Ascending aorta (tissue), 2 donors: Measurements from ENCODE around the gene RLBP1. TPM values are rescaled to one million over a fixed set of nuclear protein-coding genes. Genes with fewer than 3 reads are reported as not detected.
"Not testable (repeated sequence)": the region's sequence is repeated elsewhere in the genome, so short reads cannot be mapped to it uniquely, and the experiment has no call there.

Experiments
- DNase-seq, 2 donors: peaks; one replicate each; pipeline ENCODE4 v3.0.0-alpha.2; 2019; ENCODE audit warnings: low spot score in 2 of 2
- H3K27ac ChIP-seq, 2 donors: fragments of 200-600 bp; sonication (generic); one replicate each; pipeline ENCODE4 v1.5.1; 2016 to 2017; ENCODE audit warnings: mild to moderate bottlenecking in 1 of 2
- H3K27me3 ChIP-seq: fragments of 200-600 bp; sonication (generic); one replicate; pipeline ENCODE4 v1.5.1; 2017
- H3K36me3 ChIP-seq, 2 donors: fragments of 200-600 bp; sonication (generic); one replicate each; pipeline ENCODE4 v1.5.1; 2016
- H3K4me1 ChIP-seq, 2 donors: fragments of 200-600 bp; sonication (generic); one replicate each; pipeline ENCODE4 v1.5.1; 2016 to 2017; ENCODE audit warnings: mild to moderate bottlenecking in 1 of 2
- H3K4me3 ChIP-seq, 2 donors: fragments of 200-600 bp; sonication (generic); one replicate each; pipeline ENCODE4 v1.5.1; 2016 to 2017; ENCODE audit warnings: mild to moderate bottlenecking in 1 of 2
- H3K9me3 ChIP-seq, 2 donors: fragments of 200-600 bp; sonication (generic); one replicate each; pipeline ENCODE4 v1.5.1; 2016
- CTCF ChIP-seq, 3 experiments: fragments of 200-600 bp in 2 of 3; fragments of 450-650 bp in 1 of 3; sonication (generic) in 2 of 3; IDR thresholded peaks; one replicate each; pipeline ENCODE4 v1.5.1; 2016 to 2019; ENCODE audit warnings: antibody characterized with exemption in 3 of 3, mild to moderate bottlenecking in 1 of 3, moderate library complexity in 1 of 3
- intact Hi-C: fragments of 100-400 bp; cut with DNase I; formaldehyde crosslinking; loops from one replicate; pipeline ENCODE4 v1.15.1; 2023
- total RNA-seq: library from RNA; depleted of rRNA; stranded (reverse); fragments of >200 nt; gene quantifications from one replicate; pipeline ENCODE4 v1.1.0, GENCODE V29; 2016

RLBP1 gene
- total RNA-seq, result not detected

- Histone ChIP-seq H3K4me1 (no peaks in the 10 kb centered on the region), H3K4me3 (no peak within 1 kb of the TSS), H3K9me3 (no peaks in the 10 kb centered on the region), H3K27ac (no peak within 1 kb of the TSS), H3K36me3 (no peaks in the 10 kb centered on the region), H3K27me3 (no peaks in the 10 kb centered on the region)
- DNase-seq, result no peak
- intact Hi-C loops, result no loop called here
- TF ChIP-seq CTCF (IDR thresholded peaks at IDR 0.05), result no peak
Measured at GRCh38 chr15:89221543-89221942, at the start of gene RLBP1. TSS of gene RLBP1 (minus strand) at chr15:89221579. CDS start at chr15:89218975, 2,604 bp downstream.

GRCh38 chr15:89250142-89250541 lies 28.8 kb upstream of the RLBP1 start:
- H3K27me3 ChIP-seq, H3K27ac ChIP-seq, H3K4me1 ChIP-seq, DNase-seq, intact Hi-C loops, H3K36me3 ChIP-seq, H3K4me3 ChIP-seq, H3K9me3 ChIP-seq: not testable (repeated sequence)

- no peaks in the 10 kb centered on the region for H3K36me3 ChIP-seq
- intact Hi-C loops, result no loop called here
- no peak for TF ChIP-seq CTCF (IDR thresholded peaks at IDR 0.05)
- no peaks in the 10 kb centered on the region for H3K27me3 ChIP-seq
- no peaks in the 10 kb centered on the region for H3K9me3 ChIP-seq
- H3K27ac ChIP-seq, result no peak overlapping the region
- no peak overlapping the region for H3K4me3 ChIP-seq
- DNase-seq, result no peak
- H3K4me1 ChIP-seq, result peaks cover 5 to 7% of the 10 kb centered on the region in 2 donors
Measured at GRCh38 chr15:89248584-89248983, 27.2 kb upstream of the RLBP1 start.

GRCh38 chr15:89247446-89247845 lies 26.1 kb upstream of the RLBP1 start:
- no peaks in the 10 kb centered on the region for H3K9me3 ChIP-seq
- no peak for TF ChIP-seq CTCF (IDR thresholded peaks at IDR 0.05)
- peaks cover 5 to 10% of the 10 kb centered on the region in 2 donors for H3K4me1 ChIP-seq
- H3K36me3 ChIP-seq, result no peaks in the 10 kb centered on the region
- intact Hi-C loops, result no loop called here
- H3K27ac ChIP-seq, result no peak overlapping the region
- no peak for DNase-seq
- no peak overlapping the region for H3K4me3 ChIP-seq
- no peaks in the 10 kb centered on the region for H3K27me3 ChIP-seq

GRCh38 chr15:89244574-89244903 lies 23.2 kb upstream of the RLBP1 start:
- Histone ChIP-seq H3K4me1 (peaks cover 5 to 10% of the 10 kb centered on the region in 2 donors), H3K4me3 (peak overlapping the region; percentile 77 to 83), H3K9me3 (no peaks in the 10 kb centered on the region), H3K27me3 (no peaks in the 10 kb centered on the region), H3K36me3 (no peaks in the 10 kb centered on the region), H3K27ac (no peak overlapping the region)
- DNase-seq, result no peak
- intact Hi-C loops, result loop anchor here (5.0 kb wide), 2 partner anchors 187 to 227 kb away; no protein-coding TSS in a partner anchor
- no peak for TF ChIP-seq CTCF (IDR thresholded peaks at IDR 0.05)

- H3K4me1 ChIP-seq, result peaks cover 5 to 10% of the 10 kb centered on the region in 2 donors
- peak within 1 kb of the TSS; percentile 77 to 83 for H3K4me3 ChIP-seq
- peak; percentile 35 to 66 (median 35) for TF ChIP-seq CTCF (IDR thresholded peaks at IDR 0.05)
- intact Hi-C loops, result loop anchor here (2.0 to 5.0 kb wide), 5 partner anchors 37 to 349 kb away; partner anchors contain the start of genes HAPLN3 and POLG
- H3K9me3 ChIP-seq, result no peaks in the 10 kb centered on the region
- no peaks in the 10 kb centered on the region for H3K36me3 ChIP-seq
- H3K27me3 ChIP-seq, result no peaks in the 10 kb centered on the region
- peak within 1 kb of the TSS; percentile 24 for H3K27ac ChIP-seq
- DNase-seq, result peak; percentile 83 to 97
Measured at GRCh38 chr15:89243691-89244573, 22.6 kb upstream of the RLBP1 start, which contains the start of gene FANCI. TSS of gene FANCI (plus strand) at chr15:89243979. CDS start at chr15:89247648, 3,669 bp downstream.
